Fibroblast of skin of right biceps (primary cell): ENCODE data around the gene KATNB1.
"Not testable (repeated sequence)": the region's sequence is repeated elsewhere in the genome, so short reads cannot be mapped to it uniquely, and the experiment has no call there.

ENCODE experiments used
- DNase-seq: peaks from one replicate; pipeline ENCODE4 v3.0.0-alpha.2; 2013

The KATNB1 gene

GRCh38 chr16:57703416-57704010 lies 32.1 kb upstream of the KATNB1 start:
- no peak for DNase-seq

- DNase-seq, result no peak
Observed at GRCh38 chr16:57704011-57704904, 31.3 kb upstream of the KATNB1 start.

- no peak for DNase-seq
Observed at GRCh38 chr16:57704905-57705852, 30.4 kb upstream of the KATNB1 start.

- no peak for DNase-seq
Observed at GRCh38 chr16:57706717-57707116, 28.9 kb upstream of the KATNB1 start.

GRCh38 chr16:57707331-57707730 lies 28.2 kb upstream of the KATNB1 start:
- DNase-seq, result no peak

GRCh38 chr16:57708168-57708567 lies 27.4 kb upstream of the KATNB1 start:
- no peak for DNase-seq

- DNase-seq, result no peak
Observed at GRCh38 chr16:57709663-57710062, 25.9 kb upstream of the KATNB1 start.

GRCh38 chr16:57711346-57711745 lies 24.2 kb upstream of the KATNB1 start:
- no peak for DNase-seq

- no peak for DNase-seq
Observed at GRCh38 chr16:57711993-57712392, 23.6 kb upstream of the KATNB1 start.

- DNase-seq, result not testable (repeated sequence)
Observed at GRCh38 chr16:57712569-57712968, 23.0 kb upstream of the KATNB1 start.

- DNase-seq, result no peak
Observed at GRCh38 chr16:57713596-57713995, 22.0 kb upstream of the KATNB1 start.

- no peak for DNase-seq
Observed at GRCh38 chr16:57714047-57714446, 21.5 kb upstream of the KATNB1 start.

GRCh38 chr16:57720142-57720575 lies 15.4 kb upstream of the KATNB1 start:
- peak; percentile 37 for DNase-seq

GRCh38 chr16:57721356-57722209 lies 14.0 kb upstream of the KATNB1 start:
- DNase-seq, result no peak

- no peak for DNase-seq
Observed at GRCh38 chr16:57722210-57722499, 13.4 kb upstream of the KATNB1 start.

- no peak for DNase-seq
Observed at GRCh38 chr16:57722651-57723050, 12.9 kb upstream of the KATNB1 start.

- DNase-seq, result no peak
Observed at GRCh38 chr16:57723170-57723569, 12.4 kb upstream of the KATNB1 start.

- no peak for DNase-seq
Observed at GRCh38 chr16:57724531-57724930, 11.0 kb upstream of the KATNB1 start.

- no peak for DNase-seq
Observed at GRCh38 chr16:57725151-57725550, 10.4 kb upstream of the KATNB1 start.

GRCh38 chr16:57725554-57725953 lies 10.0 kb upstream of the KATNB1 start:
- DNase-seq, result no peak

GRCh38 chr16:57725976-57726375 lies 9.6 kb upstream of the KATNB1 start:
- no peak for DNase-seq

GRCh38 chr16:57726433-57726947 lies 9.1 kb upstream of the KATNB1 start:
- DNase-seq, result no peak
